ENCODE data around the gene COPS3. TPM values are rescaled to one million over a fixed set of nuclear protein-coding genes. Genes with fewer than 3 reads are reported as not detected.

The COPS3 gene
- total and polyA plus RNA-seq, 4 donors: 32.5 to 40.3 (median 39.2) TPM

GRCh38 chr17:17221329-17221728, 59.7 kb downstream of the COPS3 start:
- DNase-seq: no peak
- H3K36me3 ChIP-seq (ENCODE audit: control insufficient read depth in 1 of 2, insufficient read depth in 2 of 2, low read length in 1 of 2): peaks cover 12 to 20% of the 10 kb centered on the region in 2 donors
- no peaks in the 10 kb centered on the region for H3K9me3 ChIP-seq (ENCODE audit: control insufficient read depth, low read length)
- no peaks in the 10 kb centered on the region for H3K27me3 ChIP-seq (ENCODE audit: control insufficient read depth in 1 of 2, insufficient read depth in 2 of 2, low read length in 1 of 2)
- 92 to 94% methylated on average over 22 of the region's 22 CpGs for WGBS, 2 donors
- ATAC-seq (ENCODE audit: low FRiP score): no peak
- no peak overlapping the region for H3K27ac ChIP-seq (ENCODE audit: low read depth in 1 of 2, low read length in 2 of 2)
- no peak overlapping the region for H3K4me3 ChIP-seq (ENCODE audit: low read length in 2 of 2)
- no peaks in the 10 kb centered on the region for H3K4me1 ChIP-seq (ENCODE audit: control insufficient read depth in 1 of 2, insufficient read depth in 2 of 2, low read length in 2 of 2)
- intact Hi-C loops (cut with DNase I): no loop called here

- ATAC-seq (ENCODE audit: low FRiP score) (no peak), DNase-seq (no peak)
- 90 to 97% methylated on average over 8 of the region's 8 CpGs for WGBS, 2 donors
- Histone ChIP-seq H3K27me3 (ENCODE audit: control insufficient read depth in 1 of 2, insufficient read depth in 2 of 2, low read length in 1 of 2) (no peaks in the 10 kb centered on the region), H3K27ac (ENCODE audit: low read depth in 1 of 2, low read length in 2 of 2) (no peak overlapping the region), H3K36me3 (ENCODE audit: control insufficient read depth in 1 of 2, insufficient read depth in 2 of 2, low read length in 1 of 2) (peaks cover 12 to 17% of the 10 kb centered on the region in 2 donors), H3K4me1 (ENCODE audit: control insufficient read depth in 1 of 2, insufficient read depth in 2 of 2, low read length in 2 of 2) (no peaks in the 10 kb centered on the region), H3K9me3 (ENCODE audit: control insufficient read depth, low read length) (no peaks in the 10 kb centered on the region), H3K4me3 (ENCODE audit: low read length in 2 of 2) (no peak overlapping the region)
- intact Hi-C loops (cut with DNase I): no loop called here
Measured at GRCh38 chr17:17220529-17220928, 60.5 kb downstream of the COPS3 start.

- Histone ChIP-seq H3K4me1 (ENCODE audit: control insufficient read depth in 1 of 2, insufficient read depth in 2 of 2, low read length in 2 of 2) (no peaks in the 10 kb centered on the region), H3K27ac (ENCODE audit: low read depth in 1 of 2, low read length in 2 of 2) (no peak overlapping the region), H3K9me3 (ENCODE audit: control insufficient read depth, low read length) (no peaks in the 10 kb centered on the region), H3K36me3 (ENCODE audit: control insufficient read depth in 1 of 2, insufficient read depth in 2 of 2, low read length in 1 of 2) (peaks cover 12 to 18% of the 10 kb centered on the region in 2 donors), H3K27me3 (ENCODE audit: control insufficient read depth in 1 of 2, insufficient read depth in 2 of 2, low read length in 1 of 2) (no peaks in the 10 kb centered on the region), H3K4me3 (ENCODE audit: low read length in 2 of 2) (no peak overlapping the region)
- intact Hi-C loops (cut with DNase I): no loop called here
- DNase-seq (no peak), ATAC-seq (ENCODE audit: low FRiP score) (no peak)
- WGBS, 2 donors: 90 to 91% methylated on average over 3 of the region's 3 CpGs
Measured at GRCh38 chr17:17217995-17218394, 63.1 kb downstream of the COPS3 start.

GRCh38 chr17:17216776-17217175, 64.3 kb downstream of the COPS3 start:
- intact Hi-C loops (cut with DNase I): no loop called here
- DNase-seq: no peak
- H3K4me1 ChIP-seq (ENCODE audit: control insufficient read depth in 1 of 2, insufficient read depth in 2 of 2, low read length in 2 of 2): no peaks in the 10 kb centered on the region
- H3K36me3 ChIP-seq (ENCODE audit: control insufficient read depth in 1 of 2, insufficient read depth in 2 of 2, low read length in 1 of 2): peaks cover 12 to 14% of the 10 kb centered on the region in 2 donors
- no peak overlapping the region for H3K4me3 ChIP-seq (ENCODE audit: low read length in 2 of 2)
- ATAC-seq (ENCODE audit: low FRiP score): peak; percentile 6
- H3K27ac ChIP-seq (ENCODE audit: low read depth in 1 of 2, low read length in 2 of 2): no peak overlapping the region
- H3K9me3 ChIP-seq (ENCODE audit: control insufficient read depth, low read length): no peaks in the 10 kb centered on the region
- H3K27me3 ChIP-seq (ENCODE audit: control insufficient read depth in 1 of 2, insufficient read depth in 2 of 2, low read length in 1 of 2): no peaks in the 10 kb centered on the region
- 82 to 87% methylated on average over 16 of the region's 16 CpGs for WGBS, 2 donors

GRCh38 chr17:17216236-17216635, 64.8 kb downstream of the COPS3 start:
- DNase-seq: no peak
- Histone ChIP-seq H3K4me1 (ENCODE audit: control insufficient read depth in 1 of 2, insufficient read depth in 2 of 2, low read length in 2 of 2) (no peaks in the 10 kb centered on the region), H3K36me3 (ENCODE audit: control insufficient read depth in 1 of 2, insufficient read depth in 2 of 2, low read length in 1 of 2) (peaks cover 10 to 11% of the 10 kb centered on the region in 2 donors), H3K27ac (ENCODE audit: low read depth in 1 of 2, low read length in 2 of 2) (no peak overlapping the region), H3K27me3 (ENCODE audit: control insufficient read depth in 1 of 2, insufficient read depth in 2 of 2, low read length in 1 of 2) (no peaks in the 10 kb centered on the region), H3K4me3 (ENCODE audit: low read length in 2 of 2) (no peak overlapping the region), H3K9me3 (ENCODE audit: control insufficient read depth, low read length) (no peaks in the 10 kb centered on the region)
- ATAC-seq (ENCODE audit: low FRiP score): no peak
- intact Hi-C loops (cut with DNase I): no loop called here
- WGBS, 2 donors: 89 to 90% methylated on average over 17 of the region's 17 CpGs

- ATAC-seq (ENCODE audit: low FRiP score): no peak
- 82 to 84% methylated on average over 8 of the region's 8 CpGs for WGBS, 2 donors
- Histone ChIP-seq H3K27ac (ENCODE audit: low read depth in 1 of 2, low read length in 2 of 2) (no peak overlapping the region), H3K4me1 (ENCODE audit: control insufficient read depth in 1 of 2, insufficient read depth in 2 of 2, low read length in 2 of 2) (no peaks in the 10 kb centered on the region), H3K36me3 (ENCODE audit: control insufficient read depth in 1 of 2, insufficient read depth in 2 of 2, low read length in 1 of 2) (peaks cover 9 to 10% of the 10 kb centered on the region in 2 donors), H3K4me3 (ENCODE audit: low read length in 2 of 2) (no peak overlapping the region), H3K27me3 (ENCODE audit: control insufficient read depth in 1 of 2, insufficient read depth in 2 of 2, low read length in 1 of 2) (no peaks in the 10 kb centered on the region), H3K9me3 (ENCODE audit: control insufficient read depth, low read length) (no peaks in the 10 kb centered on the region)
- DNase-seq: no peak
- intact Hi-C loops (cut with DNase I): no loop called here
Measured at GRCh38 chr17:17215575-17215974, 65.5 kb downstream of the COPS3 start.

- Histone ChIP-seq H3K36me3 (ENCODE audit: control insufficient read depth in 1 of 2, insufficient read depth in 2 of 2, low read length in 1 of 2) (peaks cover 9 to 10% of the 10 kb centered on the region in 2 donors), H3K4me3 (ENCODE audit: low read length in 2 of 2) (no peak overlapping the region), H3K4me1 (ENCODE audit: control insufficient read depth in 1 of 2, insufficient read depth in 2 of 2, low read length in 2 of 2) (no peaks in the 10 kb centered on the region), H3K27ac (ENCODE audit: low read depth in 1 of 2, low read length in 2 of 2) (no peak overlapping the region), H3K9me3 (ENCODE audit: control insufficient read depth, low read length) (no peaks in the 10 kb centered on the region), H3K27me3 (ENCODE audit: control insufficient read depth in 1 of 2, insufficient read depth in 2 of 2, low read length in 1 of 2) (no peaks in the 10 kb centered on the region)
- DNase-seq (no peak), ATAC-seq (ENCODE audit: low FRiP score) (peak; percentile 11)
- intact Hi-C loops (cut with DNase I): no loop called here
- WGBS, 2 donors: 88 to 90% methylated on average over 27 of the region's 27 CpGs
Measured at GRCh38 chr17:17214646-17215436, 66.2 kb downstream of the COPS3 start.

GRCh38 chr17:17213775-17214174, 67.3 kb downstream of the COPS3 start:
- H3K9me3 ChIP-seq (ENCODE audit: control insufficient read depth, low read length): no peaks in the 10 kb centered on the region
- 70 to 73% methylated on average over 10 of the region's 10 CpGs for WGBS, 2 donors
- no peak overlapping the region for H3K4me3 ChIP-seq (ENCODE audit: low read length in 2 of 2)
- H3K27ac ChIP-seq (ENCODE audit: low read depth in 1 of 2, low read length in 2 of 2): no peak overlapping the region
- no peak for DNase-seq
- intact Hi-C loops (cut with DNase I): no loop called here
- ATAC-seq (ENCODE audit: low FRiP score): no peak
- H3K27me3 ChIP-seq (ENCODE audit: control insufficient read depth in 1 of 2, insufficient read depth in 2 of 2, low read length in 1 of 2): no peaks in the 10 kb centered on the region
- no peaks in the 10 kb centered on the region for H3K4me1 ChIP-seq (ENCODE audit: control insufficient read depth in 1 of 2, insufficient read depth in 2 of 2, low read length in 2 of 2)
- H3K36me3 ChIP-seq (ENCODE audit: control insufficient read depth in 1 of 2, insufficient read depth in 2 of 2, low read length in 1 of 2): peaks cover 7 to 9% of the 10 kb centered on the region in 2 donors

- 68 to 70% methylated on average over 8 of the region's 8 CpGs for WGBS, 2 donors
- Histone ChIP-seq H3K27me3 (ENCODE audit: control insufficient read depth in 1 of 2, insufficient read depth in 2 of 2, low read length in 1 of 2) (no peaks in the 10 kb centered on the region), H3K9me3 (ENCODE audit: control insufficient read depth, low read length) (no peaks in the 10 kb centered on the region), H3K27ac (ENCODE audit: low read depth in 1 of 2, low read length in 2 of 2) (no peak overlapping the region), H3K4me1 (ENCODE audit: control insufficient read depth in 1 of 2, insufficient read depth in 2 of 2, low read length in 2 of 2) (no peaks in the 10 kb centered on the region), H3K4me3 (ENCODE audit: low read length in 2 of 2) (no peak overlapping the region), H3K36me3 (ENCODE audit: control insufficient read depth in 1 of 2, insufficient read depth in 2 of 2, low read length in 1 of 2) (no peaks in the 10 kb centered on the region)
- ATAC-seq (ENCODE audit: low FRiP score) (no peak), DNase-seq (no peak)
- intact Hi-C loops (cut with DNase I): loop anchor here in 1 of 2 donors (10.0 kb wide), 1 partner anchor 203 kb away; no protein-coding TSS in a partner anchor
Measured at GRCh38 chr17:17207998-17208397, 73.0 kb downstream of the COPS3 start.
